ENCODE data around the gene SCART1. TPM values are rescaled to one million over a fixed set of nuclear protein-coding genes. Genes with fewer than 3 reads are reported as not detected.
"Not testable (repeated sequence)": the region's sequence is repeated elsewhere in the genome, so short reads cannot be mapped to it uniquely, and the experiment has no call there.

Gene SCART1
- total RNA-seq, 4 donors from 2014 or later, result 0.27 to 3.9 (median 2.0) TPM

GRCh38 chr10:133467286-133467911 lies 13.7 kb downstream of the SCART1 start:
- no peak for ATAC-seq
- TF ChIP-seq POLR2AphosphoS5 (IDR thresholded peaks at IDR 0.05) (no peak), POLR2A (IDR thresholded peaks at IDR 0.05) (no peak), EP300 (IDR thresholded peaks at IDR 0.05) (no peak)
- TF ChIP-seq, protein P1, sequence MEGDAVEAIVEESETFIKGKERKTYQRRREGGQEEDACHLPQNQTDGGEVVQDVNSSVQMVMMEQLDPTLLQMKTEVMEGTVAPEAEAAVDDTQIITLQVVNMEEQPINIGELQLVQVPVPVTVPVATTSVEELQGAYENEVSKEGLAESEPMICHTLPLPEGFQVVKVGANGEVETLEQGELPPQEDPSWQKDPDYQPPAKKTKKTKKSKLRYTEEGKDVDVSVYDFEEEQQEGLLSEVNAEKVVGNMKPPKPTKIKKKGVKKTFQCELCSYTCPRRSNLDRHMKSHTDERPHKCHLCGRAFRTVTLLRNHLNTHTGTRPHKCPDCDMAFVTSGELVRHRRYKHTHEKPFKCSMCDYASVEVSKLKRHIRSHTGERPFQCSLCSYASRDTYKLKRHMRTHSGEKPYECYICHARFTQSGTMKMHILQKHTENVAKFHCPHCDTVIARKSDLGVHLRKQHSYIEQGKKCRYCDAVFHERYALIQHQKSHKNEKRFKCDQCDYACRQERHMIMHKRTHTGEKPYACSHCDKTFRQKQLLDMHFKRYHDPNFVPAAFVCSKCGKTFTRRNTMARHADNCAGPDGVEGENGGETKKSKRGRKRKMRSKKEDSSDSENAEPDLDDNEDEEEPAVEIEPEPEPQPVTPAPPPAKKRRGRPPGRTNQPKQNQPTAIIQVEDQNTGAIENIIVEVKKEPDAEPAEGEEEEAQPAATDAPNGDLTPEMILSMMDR (IDR thresholded peaks at IDR 0.05), result no peak
- H3K27ac ChIP-seq, result no peak overlapping the region
- 93% methylated on average over 6 of the region's 17 CpGs; no CpG with 5 or more reads in 1 of the 2 donors for WGBS, 2 donors (ENCODE audit: low coverage in 1 of 2)
- no peaks in the 10 kb centered on the region for H3K27me3 ChIP-seq
- H3K9me3 ChIP-seq, result peaks cover 0 to 3% (median 0%) of the 10 kb centered on the region in 3 donors
- H3K4me1 ChIP-seq, result no peaks in the 10 kb centered on the region
- peaks cover 0 to 47% of the 10 kb centered on the region in 2 donors for H3K36me3 ChIP-seq
- H3K4me3 ChIP-seq, result no peak overlapping the region

DNA sequence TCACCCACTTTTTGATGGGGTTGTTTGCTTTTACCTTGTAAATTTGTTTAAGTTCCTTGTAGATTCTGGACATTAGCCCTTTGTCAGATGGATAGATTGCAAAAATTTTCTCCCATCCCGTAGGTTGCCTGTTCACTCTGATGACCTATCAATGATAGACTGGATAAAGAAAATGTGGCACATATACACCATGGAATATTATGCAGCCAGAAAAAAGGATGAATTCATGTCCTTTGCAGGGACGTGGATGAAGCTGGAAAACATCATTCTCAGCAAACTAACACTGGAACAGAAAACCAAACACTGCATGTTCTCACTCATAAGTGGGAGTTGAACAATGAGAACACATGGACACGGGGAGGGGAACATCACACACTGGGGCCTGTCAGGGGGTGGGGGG lies 15.5 kb downstream of the SCART1 start:
- not testable (repeated sequence) for H3K9me3 ChIP-seq, H3K4me1 ChIP-seq, ATAC-seq, H3K4me3 ChIP-seq, H3K27me3 ChIP-seq, H3K27ac ChIP-seq
- H3K36me3 ChIP-seq, result peaks cover 0 to 45% of the 10 kb centered on the region in 2 donors
- 71 to 90% methylated on average over 1 to 3 of the region's 3 CpGs for WGBS, 2 donors (ENCODE audit: low coverage in 1 of 2)

DNA sequence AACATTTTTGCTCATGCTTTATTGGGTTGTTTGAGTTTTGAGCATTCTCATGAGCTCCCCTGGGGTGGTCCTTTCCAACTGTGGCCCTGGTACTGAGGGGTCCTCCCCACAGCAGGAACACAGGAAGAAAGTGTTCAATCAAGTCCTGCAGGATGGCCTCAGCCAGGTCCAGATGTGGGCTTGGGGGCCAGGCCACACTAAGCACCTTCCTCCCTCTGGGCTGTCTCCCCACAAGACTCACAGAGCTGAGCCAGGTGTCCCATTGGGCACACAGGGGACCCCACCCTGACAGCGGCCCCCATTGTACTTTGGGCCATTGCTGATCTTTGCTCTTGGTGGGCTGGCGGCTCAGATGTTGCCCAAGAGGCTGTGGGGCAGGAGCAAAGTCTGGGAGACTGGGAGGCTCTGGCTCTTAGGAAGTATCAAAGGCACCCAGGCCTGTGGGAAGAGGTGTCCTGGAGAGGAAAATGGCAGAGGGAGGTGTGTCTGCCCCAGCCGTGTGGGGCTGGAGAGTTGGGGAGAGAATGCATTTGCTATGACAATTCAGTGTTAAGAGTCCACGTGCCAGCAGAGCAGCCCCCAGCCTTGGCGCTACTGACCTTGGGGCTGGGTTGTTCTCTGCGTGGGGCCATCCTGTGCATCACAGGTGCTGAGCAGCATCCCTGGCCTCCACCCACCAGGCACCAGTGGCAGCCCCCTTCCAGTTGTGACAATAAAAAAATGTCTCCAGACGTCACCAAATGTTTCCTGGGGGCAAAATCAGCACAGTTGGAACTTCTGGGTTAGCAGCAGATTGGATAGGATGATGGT lies 17.8 kb downstream of the SCART1 start:
- 100% methylated on average over 3 of the region's 7 CpGs; no CpG with 5 or more reads in 1 of the 2 donors for WGBS, 2 donors (ENCODE audit: low coverage in 1 of 2)
- peaks cover 0 to 3% (median 0%) of the 10 kb centered on the region in 3 donors for H3K9me3 ChIP-seq
- no peaks in the 10 kb centered on the region for H3K27me3 ChIP-seq
- TF ChIP-seq POLR2A (IDR thresholded peaks at IDR 0.05), result no peak
- TF ChIP-seq POLR2AphosphoS5 (IDR thresholded peaks at IDR 0.05), result no peak
- TF ChIP-seq EP300 (IDR thresholded peaks at IDR 0.05), result no peak
- TF ChIP-seq, protein P1 (IDR thresholded peaks at IDR 0.05), result no peak
- no peaks in the 10 kb centered on the region for H3K4me1 ChIP-seq
- ATAC-seq, result no peak
- no peak overlapping the region for H3K4me3 ChIP-seq
- H3K36me3 ChIP-seq, result peaks cover 0 to 37% of the 10 kb centered on the region in 2 donors
- H3K27ac ChIP-seq, result no peak overlapping the region

DNA sequence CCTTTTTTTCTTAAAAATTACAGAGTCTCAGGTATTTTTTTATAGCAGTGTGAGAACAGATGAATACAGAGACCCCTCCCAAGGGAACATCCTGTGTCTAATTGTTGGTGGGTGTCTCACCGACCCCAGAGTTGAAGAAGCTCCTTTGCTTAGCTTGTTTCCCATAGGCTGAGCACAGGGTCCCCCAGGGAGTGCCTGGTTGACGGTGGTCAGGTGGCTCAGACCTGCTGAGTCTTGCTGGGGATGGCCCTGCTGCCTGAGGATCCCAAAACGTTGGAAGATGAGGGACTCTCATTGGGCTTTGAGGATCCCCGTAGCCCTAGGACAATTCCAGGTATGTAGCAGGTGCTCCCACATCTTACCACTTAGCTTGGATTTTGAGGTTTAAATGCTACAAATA lies 19.5 kb downstream of the SCART1 start:
- Histone ChIP-seq H3K27ac (no peak overlapping the region), H3K9me3 (peaks cover 0 to 3% (median 0%) of the 10 kb centered on the region in 3 donors), H3K27me3 (no peaks in the 10 kb centered on the region), H3K4me1 (no peaks in the 10 kb centered on the region), H3K4me3 (no peak overlapping the region), H3K36me3 (peaks cover 0 to 22% of the 10 kb centered on the region in 2 donors)
- TF ChIP-seq EP300 (IDR thresholded peaks at IDR 0.05) (no peak), POLR2AphosphoS5 (IDR thresholded peaks at IDR 0.05) (no peak), POLR2A (IDR thresholded peaks at IDR 0.05) (no peak)
- TF ChIP-seq, protein P1 (IDR thresholded peaks at IDR 0.05), result no peak
- WGBS, 2 donors (ENCODE audit: low coverage in 1 of 2), result 47 to 100% methylated on average over 1 to 2 of the region's 4 CpGs
- ATAC-seq, result no peak

- WGBS, 2 donors (ENCODE audit: low coverage in 1 of 2), result 86% methylated on average over 1 of the region's 2 CpGs; no CpG with 5 or more reads in 1 of the 2 donors
Measured at GRCh38 chr10:133474027-133474426, 20.3 kb downstream of the SCART1 start.

More at GRCh38 chr10:133474027-133474426, 20.3 kb downstream of the SCART1 start:
- no peak for ATAC-seq
- TF ChIP-seq POLR2AphosphoS5 (IDR thresholded peaks at IDR 0.05), result no peak
- no peak for TF ChIP-seq POLR2A (IDR thresholded peaks at IDR 0.05)
- TF ChIP-seq EP300 (IDR thresholded peaks at IDR 0.05), result no peak
- TF ChIP-seq, protein P1 (IDR thresholded peaks at IDR 0.05), result no peak
- Histone ChIP-seq H3K4me3 (no peak overlapping the region), H3K36me3 (peaks cover 0 to 21% of the 10 kb centered on the region in 2 donors), H3K27me3 (no peaks in the 10 kb centered on the region), H3K9me3 (peaks cover 0 to 3% (median 0%) of the 10 kb centered on the region in 3 donors), H3K27ac (no peak overlapping the region), H3K4me1 (no peaks in the 10 kb centered on the region)

All from gastroesophageal sphincter (tissue), 4 donors.